Calu3 (cell line): ENCODE data around the gene AURKAIP1. TPM values are rescaled to one million over a fixed set of nuclear protein-coding genes. Genes with fewer than 3 reads are reported as not detected.

Experiments used
- BruUV-seq: library from RNA; stranded (reverse); fragments of 400-500 nt; replicated peaks from 2 replicates; lab custom pipeline; 2021; lab: Mats Ljungman, UMichigan
- CTCF ChIA-PET: fragments of 300-600 bp; sonication (Branson Sonifier 250); formaldehyde crosslinking; loops from one replicate; lab custom pipeline; 2022; ENCODE audit warnings: antibody characterized with exemption; lab: Charles Lee
- DNase-seq: peaks from one replicate; pipeline ENCODE4 v3.0.0; 2022
- H3K27ac Mint-ChIP-seq: one replicate; pipeline ENCODE4 v1.8.0; 2022; ENCODE audit warnings: mixed read lengths; ENCODE audit not compliant: unreplicated experiment
- H3K27me3 Mint-ChIP-seq: one replicate; pipeline ENCODE4 v1.8.0; 2022; ENCODE audit warnings: mixed read lengths; ENCODE audit not compliant: unreplicated experiment
- H3K36me3 Mint-ChIP-seq: one replicate; pipeline ENCODE4 v1.8.0; 2022; ENCODE audit warnings: mild to moderate bottlenecking, moderate library complexity, mixed read lengths; ENCODE audit not compliant: insufficient read depth, unreplicated experiment
- H3K4me1 Mint-ChIP-seq: one replicate; pipeline ENCODE4 v1.8.0; 2022; ENCODE audit warnings: mild to moderate bottlenecking, low read depth, mixed read lengths; ENCODE audit not compliant: unreplicated experiment
- H3K4me3 Mint-ChIP-seq: one replicate; pipeline ENCODE4 v1.8.0; 2022; ENCODE audit warnings: mild to moderate bottlenecking, low read depth, moderate library complexity, mixed read lengths; ENCODE audit not compliant: unreplicated experiment
- H3K9me3 Mint-ChIP-seq: one replicate; pipeline ENCODE4 v1.8.0; 2022; ENCODE audit warnings: low read depth, mixed read lengths; ENCODE audit not compliant: unreplicated experiment
- CTCF ChIP-seq: fragments of 200-600 bp; IDR thresholded peaks from one replicate; pipeline ENCODE4 v1.8.0; 2022; ENCODE audit warnings: antibody characterized with exemption; ENCODE audit not compliant: unreplicated experiment
- intact Hi-C: fragments of 100-400 bp; cut with micrococcal nuclease; formaldehyde crosslinking; loops from one replicate; pipeline ENCODE4 v1.10.0; 2022; ENCODE audit not compliant: unreplicated experiment
- total RNA-seq: library from RNA; stranded (reverse); gene quantifications from 2 replicates; pipeline ENCODE4 v1.2.3, GENCODE V29; 2022

The AURKAIP1 gene
- total RNA-seq, 1 experiment from 2014 or later: 98.9 TPM

DNA sequence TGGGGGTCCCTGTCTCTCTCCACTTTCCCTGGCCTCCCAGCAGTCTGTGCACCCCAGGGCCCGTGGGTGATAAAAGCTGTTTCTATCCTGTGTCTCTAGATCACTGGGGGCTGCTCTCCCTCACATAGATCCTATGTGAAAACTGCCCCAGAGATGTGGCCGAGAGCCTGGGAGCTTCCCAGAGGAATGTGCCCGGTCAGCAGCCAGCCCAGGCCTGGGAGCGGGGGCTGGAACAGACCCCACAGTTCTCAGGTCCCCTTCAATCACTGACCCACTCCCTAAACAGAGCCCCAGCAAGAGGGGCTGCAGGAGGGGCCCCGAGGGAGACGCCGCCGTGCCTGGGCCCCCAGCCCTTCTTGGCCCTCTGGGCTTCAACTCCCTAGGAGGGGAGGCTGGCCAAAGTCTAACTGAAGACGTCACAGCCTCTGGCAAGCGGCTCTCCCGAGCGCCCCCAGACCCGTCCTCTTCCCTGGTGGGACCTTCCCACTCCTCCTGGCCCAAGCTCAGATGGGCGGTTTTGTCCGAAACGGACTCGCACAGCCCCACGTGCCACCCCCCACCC lies 17.1 kb downstream of the AURKAIP1 start:
- CTCF ChIA-PET: no interaction called here
- Mint-ChIP-seq H3K27ac (no peak overlapping the region), H3K36me3 (peaks cover 12% of the 10 kb centered on the region), H3K9me3 (peaks cover 4% of the 10 kb centered on the region), H3K27me3 (peaks cover 14% of the 10 kb centered on the region), H3K4me1 (peaks cover 10% of the 10 kb centered on the region), H3K4me3 (no peak overlapping the region)
- no TSS peak for BruUV-seq
- DNase-seq: no peak
- TF ChIP-seq CTCF: no peak
- intact Hi-C loops: no loop called here

DNA sequence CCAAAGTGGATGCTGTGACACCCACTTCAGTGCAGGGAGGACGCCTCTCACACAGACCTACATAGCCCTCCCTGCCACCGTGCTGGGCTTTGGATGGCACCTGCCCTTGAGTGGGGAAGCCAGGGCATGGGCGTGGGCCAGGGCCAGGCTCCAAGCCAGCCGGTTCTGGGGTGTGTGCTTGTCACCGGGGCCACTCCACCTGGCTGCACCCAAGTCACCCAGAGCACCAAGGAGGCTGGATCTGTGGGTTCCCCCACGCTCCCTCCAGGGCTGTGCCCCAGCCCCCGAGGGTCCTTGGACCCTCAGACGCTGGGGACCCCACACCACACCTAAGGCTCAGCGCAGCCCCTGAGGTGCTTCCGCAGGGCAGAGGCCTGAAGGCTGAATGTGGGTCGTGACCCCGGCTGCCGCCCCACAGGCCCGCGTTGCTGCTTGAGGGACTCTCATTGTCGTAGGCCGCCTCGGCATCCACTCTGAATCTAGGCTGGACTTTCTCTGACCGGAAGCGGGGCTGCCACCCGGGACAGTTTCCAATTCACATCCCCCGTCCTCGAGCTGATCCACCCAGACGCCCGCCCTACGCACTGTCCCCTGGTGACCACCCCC lies 18.1 kb downstream of the AURKAIP1 start:
- Mint-ChIP-seq H3K4me1 (peaks cover 10% of the 10 kb centered on the region), H3K9me3 (peaks cover 4% of the 10 kb centered on the region), H3K27me3 (peaks cover 14% of the 10 kb centered on the region), H3K27ac (no peak overlapping the region), H3K36me3 (peaks cover 23% of the 10 kb centered on the region), H3K4me3 (no peak overlapping the region)
- no peak for DNase-seq
- intact Hi-C loops: no loop called here
- no TSS peak for BruUV-seq
- CTCF ChIA-PET: no interaction called here
- no peak for TF ChIP-seq CTCF

- intact Hi-C loops: no loop called here
- peaks cover 28% of the 10 kb centered on the region for H3K36me3 Mint-ChIP-seq
- no peak overlapping the region for H3K4me3 Mint-ChIP-seq
- DNase-seq: no peak
- CTCF ChIA-PET: no interaction called here
- H3K27me3 Mint-ChIP-seq: peaks cover 12% of the 10 kb centered on the region
- no peak for TF ChIP-seq CTCF
- H3K27ac Mint-ChIP-seq: no peak overlapping the region
- no TSS peak for BruUV-seq
- H3K4me1 Mint-ChIP-seq: peaks cover 10% of the 10 kb centered on the region
- peaks cover 4% of the 10 kb centered on the region for H3K9me3 Mint-ChIP-seq
Measured at GRCh38 chr1:1356166-1356795, 18.7 kb downstream of the AURKAIP1 start.

GRCh38 chr1:1355416-1355815 lies 19.6 kb downstream of the AURKAIP1 start:
- Mint-ChIP-seq H3K4me1 (peaks cover 2% of the 10 kb centered on the region), H3K27ac (no peak overlapping the region), H3K27me3 (peaks cover 3% of the 10 kb centered on the region), H3K9me3 (no peaks in the 10 kb centered on the region), H3K4me3 (no peak overlapping the region), H3K36me3 (peaks cover 23% of the 10 kb centered on the region)
- no peak for DNase-seq
- no TSS peak for BruUV-seq
- TF ChIP-seq CTCF: no peak
- CTCF ChIA-PET: no interaction called here
- intact Hi-C loops: no loop called here
